H1 (cell line): ENCODE measurements around the gene GDAP2. TPM values are rescaled to one million over a fixed set of nuclear protein-coding genes. Genes with fewer than 3 reads are reported as not detected.

Experiments
- CTCF ChIA-PET: fragments of 300-600 bp; sonication (Branson Sonifier 250); formaldehyde crosslinking; loops from one replicate; lab custom pipeline; 2021; ENCODE audit not compliant: partially characterized antibody; lab: Charles Lee
- POLR2A ChIA-PET: fragments of 300-600 bp; sonication (Branson Sonifier 250); formaldehyde crosslinking; loops from one replicate; lab custom pipeline; 2021; ENCODE audit warnings: inconsistent platforms; ENCODE audit not compliant: partially characterized antibody; lab: Charles Lee
- DNase-seq, 2 experiments: peaks; one replicate each; pipeline versions ENCODE4 v3.0.0 to v3.0.0-alpha.2; 2010 to 2022; ENCODE audit warnings: low spot score in 2 of 2, low read depth in 1 of 2, mixed read lengths in 1 of 2
- FAIRE-seq: peaks from 2 replicates; lab custom pipeline; 2011; peaks lifted over from hg19 to GRCh38; lab: Jason Lieb, UNC
- H2AFZ ChIP-seq: 2 replicates; pipeline ENCODE4 v1.8.1; 2012; ENCODE audit warnings: low read length, inconsistent platforms
- H2AK5ac ChIP-seq: 2 replicates; pipeline ENCODE4 v1.6.1; 2013; ENCODE audit warnings: low read depth, low read length
- H2BK120ac ChIP-seq: replicated peaks from 2 replicates; pipeline ENCODE3; 2013; ENCODE audit warnings: low read depth, low read length, inconsistent platforms
- H2BK12ac ChIP-seq: 2 replicates; pipeline ENCODE4 v1.6.1; 2013; ENCODE audit warnings: low read depth, low read length
- H2BK15ac ChIP-seq: 2 replicates; pipeline ENCODE4 v1.6.1; 2013; ENCODE audit warnings: low read length
- H2BK20ac ChIP-seq: 2 replicates; pipeline ENCODE4 v1.6.1; 2013; ENCODE audit warnings: low read length
- H2BK5ac ChIP-seq: 2 replicates; pipeline ENCODE4 v1.6.1; 2013; ENCODE audit warnings: low read depth, low read length
- H3K14ac ChIP-seq: 2 replicates; pipeline ENCODE4 v1.6.1; 2013; ENCODE audit warnings: inconsistent platforms; ENCODE audit not compliant: insufficient read length
- H3K18ac ChIP-seq: 2 replicates; pipeline ENCODE4 v1.6.1; 2013; ENCODE audit warnings: low read length; ENCODE audit errors: extremely low read depth
- H3K23ac ChIP-seq: 2 replicates; pipeline ENCODE4 v1.6.1; 2013; ENCODE audit warnings: inconsistent platforms; ENCODE audit not compliant: insufficient read length
- H3K23me2 ChIP-seq: 2 replicates; pipeline ENCODE4 v1.6.1; 2013; ENCODE audit warnings: low read depth, low read length
- H3K27ac ChIP-seq: 2 replicates; pipeline ENCODE4 v1.6.1; 2011; ENCODE audit warnings: low read depth, low read length, inconsistent platforms
- H3K27me3 ChIP-seq, 4 experiments: replicated peaks in 1 of 4; 1 replicate in 1 of 4; 2 replicates in 3 of 4; pipeline versions ENCODE4 v1.6.1 to v1.8.1; 2011 to 2013; ENCODE audit warnings: low read length in 3 of 4, mild to moderate bottlenecking in 3 of 4, inconsistent platforms in 2 of 4, mixed read lengths in 2 of 4, moderate library complexity in 1 of 4; ENCODE audit not compliant: control insufficient read depth in 3 of 4, insufficient read depth in 3 of 4; ENCODE audit errors: extremely low read depth in 1 of 4
- H3K36me3 ChIP-seq, 4 experiments: 2 replicates each; pipeline versions ENCODE4 v1.6.1 to v1.8.1; 2011 to 2013; ENCODE audit warnings: mild to moderate bottlenecking in 4 of 4, low read length in 3 of 4, moderate library complexity in 2 of 4, control low read depth in 1 of 4, inconsistent platforms in 1 of 4; ENCODE audit not compliant: insufficient read depth in 4 of 4, control insufficient read depth in 2 of 4
- H3K4ac ChIP-seq: replicated peaks from 2 replicates; pipeline ENCODE3; 2013; ENCODE audit warnings: low read length, low read depth, mixed read lengths, inconsistent platforms; ENCODE audit not compliant: insufficient read length
- H3K4me1 ChIP-seq, 4 experiments: replicated peaks in 1 of 4; 1 replicate in 1 of 4; 2 replicates in 3 of 4; pipeline versions ENCODE4 v1.6.1 to v1.8.1; 2011 to 2013; ENCODE audit warnings: low read length in 3 of 4, inconsistent platforms in 2 of 4, mixed read lengths in 1 of 4; ENCODE audit not compliant: insufficient read depth in 4 of 4, control insufficient read depth in 3 of 4
- H3K4me2 ChIP-seq, 2 experiments: 2 replicates each; pipeline versions ENCODE4 v1.6.1 to v1.8.1; 2011 to 2013; ENCODE audit warnings: low read depth in 2 of 2, low read length in 2 of 2, control low read depth in 1 of 2, inconsistent platforms in 1 of 2, mild to moderate bottlenecking in 1 of 2; ENCODE audit not compliant: insufficient read depth in 1 of 2
- H3K4me3 ChIP-seq, 4 experiments: fragments of 200-600, 300-600 bp in 1 of 4; sonication (generic), shearing (Covaris generic), sonication (Bioruptor Twin) in 1 of 4; 2 replicates each; pipeline versions ENCODE4 v1.5.1 to v1.8.1; 2011 to 2016; ENCODE audit warnings: low read length in 4 of 4, low read depth in 3 of 4, control low read depth in 2 of 4, inconsistent platforms in 2 of 4, mild to moderate bottlenecking in 2 of 4, mixed read lengths in 1 of 4, moderate library complexity in 1 of 4; ENCODE audit not compliant: insufficient read depth in 2 of 4; ENCODE audit errors: extremely low read depth in 1 of 4
- H3K56ac ChIP-seq: replicated peaks from 2 replicates; pipeline ENCODE3; 2013; ENCODE audit warnings: low read depth, mild to moderate bottlenecking, mixed read lengths, low read length, inconsistent platforms; ENCODE audit not compliant: insufficient read length
- H3K79me1 ChIP-seq: 2 replicates; pipeline ENCODE4 v1.6.1; 2013; ENCODE audit warnings: low read depth, low read length, control low read depth
- H3K79me2 ChIP-seq, 2 experiments: 2 replicates each; pipeline versions ENCODE4 v1.6.1 to v1.8.1; 2012 to 2013; ENCODE audit warnings: low read length in 2 of 2, mild to moderate bottlenecking in 2 of 2, inconsistent platforms in 1 of 2; ENCODE audit not compliant: insufficient read depth in 2 of 2, control insufficient read depth in 1 of 2
- H3K9ac ChIP-seq, 4 experiments: replicated peaks in 1 of 4; 1 replicate in 1 of 4; 2 replicates in 3 of 4; pipeline versions ENCODE4 v1.6.1 to v1.8.1; 2011 to 2013; ENCODE audit warnings: low read depth in 3 of 4, low read length in 3 of 4, control low read depth in 2 of 4, mild to moderate bottlenecking in 2 of 4, moderate library complexity in 2 of 4, inconsistent platforms in 1 of 4; ENCODE audit errors: extremely low read depth in 1 of 4
- H3K9me3 ChIP-seq, 2 experiments: 2 replicates each; pipeline versions ENCODE4 v1.6.1 to v1.8.1; 2012 to 2013; ENCODE audit warnings: mild to moderate bottlenecking in 2 of 2, moderate library complexity in 2 of 2, control low read depth in 1 of 2, inconsistent platforms in 1 of 2, low read depth in 1 of 2, low read length in 1 of 2, mixed read lengths in 1 of 2; ENCODE audit not compliant: insufficient read depth in 2 of 2
- H4K20me1 ChIP-seq, 2 experiments: replicated peaks in 1 of 2; 2 replicates each; pipeline versions ENCODE3 to v1.8.1; 2011 to 2013; ENCODE audit warnings: inconsistent platforms in 2 of 2, low read length in 2 of 2, mild to moderate bottlenecking in 1 of 2; ENCODE audit not compliant: insufficient read depth in 2 of 2, control insufficient read depth in 1 of 2
- H4K5ac ChIP-seq: 2 replicates; pipeline ENCODE4 v1.6.1; 2013; ENCODE audit warnings: low read length, low read depth, mixed read lengths, inconsistent platforms; ENCODE audit not compliant: insufficient read length
- H4K8ac ChIP-seq: 2 replicates; pipeline ENCODE4 v1.8.0; 2013; ENCODE audit warnings: mild to moderate bottlenecking, moderate library complexity, low read length, inconsistent platforms; ENCODE audit not compliant: insufficient read depth; ENCODE audit errors: extremely low read depth
- H4K91ac ChIP-seq: replicated peaks from 2 replicates; pipeline ENCODE3; 2013; ENCODE audit warnings: low read length, mixed read lengths, inconsistent platforms; ENCODE audit not compliant: insufficient read length
- GTF2F1 ChIP-seq: IDR thresholded peaks from 2 replicates; pipeline ENCODE4 v1.6.1; 2012; ENCODE audit warnings: low read depth, low read length, improper control_type of control experiment, borderline replicate concordance
- HDAC2 ChIP-seq, 2 experiments: fragments of 300-600 bp in 1 of 2; sonication (generic) in 1 of 2; IDR thresholded peaks; 2 replicates each; pipeline ENCODE4 v1.6.1; 2011 to 2012; ENCODE audit warnings: low read depth in 2 of 2, low read length in 2 of 2, mild to moderate bottlenecking in 2 of 2, moderate library complexity in 2 of 2, borderline replicate concordance in 1 of 2, inconsistent platforms in 1 of 2
- SIRT6 ChIP-seq: IDR thresholded peaks from one replicate; pipeline ENCODE4 v1.7.1; 2012; ENCODE audit warnings: low read length, inconsistent platforms
- SUZ12 ChIP-seq: fragments of 200-600 bp; sonication (generic); IDR thresholded peaks from 2 replicates; pipeline ENCODE4 v1.6.1; 2012; ENCODE audit warnings: mild to moderate bottlenecking, inconsistent platforms, low read length, moderate library complexity, mixed read lengths
- WGBS, 2 experiments: shearing (Covaris generic) in 1 of 2; methylation state at CpG; one replicate each; pipeline versions ENCODE4 v1.1.6 to v1.1.7; 2013 to 2015; ENCODE audit warnings: low lambda C conversion rate in 2 of 2, mixed read lengths in 2 of 2, inconsistent platforms in 1 of 2, low coverage in 1 of 2, missing lambda C conversion rate in 1 of 2; ENCODE audit not compliant: insufficient replicate concordance in 2 of 2, insufficient coverage in 1 of 2, insufficient read length in 1 of 2; ENCODE audit errors: extremely low coverage in 1 of 2, missing lambda C conversion rate in 1 of 2; 5-methylcytosine and 5-hydroxymethylcytosine counted together
- polyA plus RNA-seq, 7 experiments: library from polyadenylated mRNA; depleted of rRNA in 3 of 7; stranded (reverse) in 5 of 7; unstranded in 2 of 7; fragments of >200 nt in 5 of 7; fragments of 200-250 nt in 2 of 7; gene quantifications; 1 replicate in 5 of 7; 2 replicates in 1 of 7; 4 replicates in 1 of 7; pipeline versions ENCODE4 v1.2.1 to v1.2.3, GENCODE V29; 2011 to 2013; ENCODE audit warnings: missing spikeins in 2 of 7, mixed read lengths in 2 of 7
- total RNA-seq: library from RNA; stranded (reverse); fragmentation: NEBNext Ultra II Directional; extraction: Animal tissue kit (Norgen Biotek cat#: 25700); gene quantifications from 2 replicates; pipeline ENCODE4 v1.2.1, GENCODE V29; 2021
- TF ChIP-seq, protein P1 (sequence below): IDR thresholded peaks from 2 replicates; pipeline ENCODE4 v1.6.1; 2012; ENCODE audit warnings: inconsistent platforms

The GDAP2 gene
- total and polyA plus RNA-seq, 2 of the 8 experiments (the other 6 are each of a cell fraction or from before 2014, with no cell fraction given), result 8.6 to 27.8 TPM

DNA sequence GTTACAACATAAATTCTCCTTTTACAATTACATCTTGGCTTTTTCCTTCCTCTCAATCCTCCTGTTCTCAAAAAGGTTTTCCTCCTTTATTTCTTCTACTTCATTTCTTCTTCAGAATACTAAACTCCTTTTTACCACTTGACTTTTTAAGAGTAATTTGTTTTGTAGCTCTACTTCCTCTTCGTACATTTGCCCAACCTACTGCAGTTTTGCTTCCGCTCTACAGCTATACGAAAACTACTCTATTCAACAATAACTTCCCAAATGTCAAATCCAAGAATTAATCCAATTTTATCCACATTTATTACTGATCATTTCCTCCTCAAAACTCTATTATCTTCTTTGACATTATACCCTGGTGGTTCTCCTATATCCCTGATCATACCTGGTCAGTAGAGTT, 3.4 kb downstream of the GDAP2 start:
- CTCF ChIA-PET, result interaction anchor here (0.6 to 1.1 kb wide), 2 partner anchors 391 to 1055 kb away, joined by 3 to 4 read pairs; no protein-coding TSS in a partner anchor
- no peak overlapping the region for H4K8ac ChIP-seq
- no peak for FAIRE-seq

More for the DNA sequence above, 3.4 kb downstream of the GDAP2 start:
- Histone ChIP-seq H3K4me3 (no peak overlapping the region), H3K9ac (no peak overlapping the region), H3K18ac (no peak overlapping the region), H3K79me2 (peaks cover 15 to 82% of the 10 kb centered on the region in 2 experiments), H3K36me3 (no peaks in the 10 kb centered on the region), H3K27me3 (no peaks in the 10 kb centered on the region), H2BK12ac (no peak overlapping the region), H3K27ac (no peak overlapping the region), H2BK120ac (no peak overlapping the region), H2AK5ac (no peak overlapping the region), H2BK15ac (no peak overlapping the region), H3K79me1 (peaks cover 5% of the 10 kb centered on the region; the same call in 1 of the 2 replicates), H2AFZ (no peak overlapping the region), H3K14ac (no peak overlapping the region), H3K23ac (no peak overlapping the region), H4K5ac (no peak overlapping the region), H2BK5ac (no peak overlapping the region), H2BK20ac (no peak overlapping the region), H3K4ac (no peak overlapping the region), H3K56ac (no peak overlapping the region), H4K91ac (no peak overlapping the region), H4K20me1 (peaks cover 6 to 7% of the 10 kb centered on the region in 2 experiments), H3K4me2 (no peak overlapping the region), H3K4me1 (peaks cover 0 to 6% (median 2%) of the 10 kb centered on the region in 4 experiments; a peak in 4 of 7 replicates), H3K23me2 (peaks cover 9% of the 10 kb centered on the region), H3K9me3 (0 out of 4 replicates have a peak, but pooled peaks cover 0 to 2% of the 10 kb centered on the region in 2 experiments)
- WGBS, 2 experiments, result 93 to 100% methylated on average over 2 to 3 of the region's 3 CpGs
- POLR2A ChIA-PET, result no interaction called here
- DNase-seq, result no peak
- TF ChIP-seq SIRT6 (no peak), SUZ12 (no peak), HDAC2 (IDR thresholded peaks at IDR 0.05; ENCODE audit: borderline replicate concordance in 1 of 2, low read depth in 2 of 2, low read length in 2 of 2) (no peak), GTF2F1 (no peak)
- TF ChIP-seq, protein P1, sequence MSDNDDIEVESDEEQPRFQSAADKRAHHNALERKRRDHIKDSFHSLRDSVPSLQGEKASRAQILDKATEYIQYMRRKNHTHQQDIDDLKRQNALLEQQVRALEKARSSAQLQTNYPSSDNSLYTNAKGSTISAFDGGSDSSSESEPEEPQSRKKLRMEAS, result no peak
